ENCODE measurements around the gene MSH5.
"Not testable (repeated sequence)": the region's sequence is repeated elsewhere in the genome, so short reads cannot be mapped to it uniquely, and the experiment has no call there.

The MSH5 gene

GRCh38 chr6:31808599-31808998 lies 68.8 kb downstream of the MSH5 start:
- DNase-seq, result not testable (repeated sequence)

- no peak for DNase-seq
These were observed 71.8 kb downstream of the MSH5 start for GRCh38 chr6:31811645-31812044.
